ENCODE measurements around the gene CCL20.
"Not testable (repeated sequence)": the region's sequence is repeated elsewhere in the genome, so short reads cannot be mapped to it uniquely, and the experiment has no call there.

The CCL20 gene

DNA sequence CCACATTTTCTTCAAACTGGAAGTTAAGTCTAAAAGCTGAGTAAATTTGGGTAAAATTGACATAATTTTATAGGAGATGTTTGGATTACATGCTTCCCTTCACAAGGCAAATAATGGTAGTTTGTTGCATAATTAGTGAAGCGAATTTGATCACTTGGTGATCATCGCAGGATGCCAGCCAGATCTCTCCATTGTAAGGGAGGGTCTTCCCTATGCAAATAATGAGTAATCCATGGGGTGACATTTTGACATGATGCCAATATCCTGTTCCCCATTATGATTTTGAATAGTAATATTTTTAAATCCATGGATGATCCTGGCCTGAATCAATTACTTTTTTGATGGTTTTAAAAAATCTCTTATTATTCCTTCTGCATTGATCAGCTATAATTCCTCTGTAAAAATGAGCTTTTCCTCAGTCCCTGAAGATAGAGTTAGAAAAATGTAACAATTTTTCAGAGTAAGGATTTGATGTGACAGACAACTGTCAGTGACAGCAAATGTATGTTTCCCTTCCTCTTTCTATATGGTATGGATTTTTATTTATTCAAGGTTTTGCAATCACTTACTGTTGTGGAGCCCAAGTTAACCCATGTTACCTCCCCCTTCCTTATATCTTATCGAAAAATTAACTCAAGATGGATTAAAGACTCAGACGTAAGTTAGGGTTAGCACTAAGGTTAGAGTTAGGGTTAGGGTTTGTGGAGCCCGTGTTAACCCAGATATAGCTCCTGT, 21.4 kb downstream of the CCL20 start:
- no peak for DNase-seq

DNA sequence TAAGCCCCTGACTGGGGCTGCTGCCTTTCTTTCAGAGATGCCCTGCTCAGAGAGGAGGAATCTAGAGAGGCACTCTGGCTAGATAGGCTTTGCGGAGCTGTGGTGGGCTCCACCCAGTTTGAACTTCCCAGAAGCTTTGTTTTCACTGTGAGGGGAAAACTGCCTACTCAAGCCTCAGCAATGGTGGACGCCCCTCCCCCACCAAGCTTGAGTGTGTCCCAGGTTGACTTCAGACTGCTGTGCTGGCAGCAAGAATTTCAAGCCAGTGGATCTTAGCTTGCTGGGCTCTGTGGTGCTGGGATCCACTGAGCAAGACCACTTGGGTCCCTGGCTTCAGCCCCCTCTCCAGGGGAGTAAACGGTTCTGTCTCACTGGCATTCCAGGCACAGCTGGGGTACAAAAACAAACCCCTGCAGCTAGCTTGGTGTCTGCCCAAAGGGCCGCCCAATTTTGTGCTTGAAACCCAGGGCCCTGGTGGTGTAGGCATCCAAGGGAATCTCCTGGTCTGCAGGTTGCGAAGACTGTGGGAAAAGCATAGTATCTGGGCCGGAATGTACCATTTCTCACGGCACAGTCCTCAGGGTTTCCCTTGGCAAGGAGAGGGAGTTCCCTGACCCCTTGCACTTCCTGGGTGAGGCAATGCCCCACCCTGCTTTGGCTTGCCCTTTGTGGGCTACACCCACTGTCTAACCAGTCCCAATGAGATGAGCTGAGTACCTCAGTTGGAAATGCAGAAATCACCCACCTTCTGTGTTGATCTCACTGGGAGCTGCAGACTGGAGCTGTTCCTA, 25.9 kb downstream of the CCL20 start:
- DNase-seq, result not testable (repeated sequence)

DNA sequence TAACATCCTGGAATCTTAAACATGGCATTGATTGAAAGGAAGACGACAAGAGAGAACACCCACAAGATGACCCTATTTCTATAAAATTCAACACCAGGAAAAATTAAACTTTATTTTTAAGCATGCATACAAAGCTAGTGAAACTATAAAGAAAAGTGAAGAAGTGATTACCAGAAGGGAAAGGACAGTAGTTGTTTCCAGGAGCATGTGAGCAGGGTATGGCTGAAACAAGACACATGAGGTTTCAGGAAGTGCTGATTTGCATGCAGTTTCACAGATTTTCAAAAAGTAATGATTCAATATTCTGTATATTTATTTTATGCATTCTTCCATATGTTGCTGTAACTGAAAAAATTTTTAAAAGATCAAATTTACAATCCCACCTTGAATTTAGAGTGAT, 33.2 kb downstream of the CCL20 start:
- no peak for DNase-seq

DNA sequence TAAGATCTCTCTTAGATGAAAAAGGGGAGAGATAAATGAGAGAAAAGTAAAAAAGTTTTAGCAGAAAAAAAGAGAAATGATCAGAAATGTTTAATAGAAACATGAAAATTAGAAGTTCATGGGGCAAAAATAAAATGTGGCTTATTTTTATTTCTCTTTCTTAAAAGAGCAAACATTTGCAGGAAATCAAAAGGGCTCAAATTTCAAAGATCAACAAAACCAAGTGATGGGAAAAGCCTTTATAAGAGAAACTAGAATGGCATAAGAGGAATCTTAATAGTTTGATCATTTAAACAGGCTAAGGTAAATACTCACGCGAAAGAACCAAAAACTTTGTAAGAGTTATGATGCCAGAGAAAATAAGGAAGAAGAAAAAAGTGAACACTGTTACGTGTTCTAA, 34.5 kb downstream of the CCL20 start:
- no peak for DNase-seq

DNA sequence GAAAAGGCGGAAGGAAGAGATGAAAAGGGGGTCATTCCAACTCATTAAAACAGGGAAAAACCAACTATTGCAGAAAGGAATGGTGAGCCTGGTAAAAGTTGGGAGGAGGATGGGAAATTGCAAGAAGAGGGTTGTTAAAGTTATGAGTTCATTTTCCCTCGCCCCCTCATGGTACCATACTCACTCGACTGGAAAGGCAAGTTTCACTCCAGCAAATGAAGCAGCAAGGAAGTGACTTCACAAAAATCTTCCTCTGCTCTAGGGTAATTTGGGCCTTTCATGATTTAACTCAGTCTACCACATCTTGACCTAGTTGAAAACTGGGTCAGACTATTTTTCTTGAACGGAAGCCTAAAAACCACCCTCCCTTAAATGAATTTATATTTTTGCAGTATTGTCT, 34.9 kb downstream of the CCL20 start:
- DNase-seq, result no peak

DNA sequence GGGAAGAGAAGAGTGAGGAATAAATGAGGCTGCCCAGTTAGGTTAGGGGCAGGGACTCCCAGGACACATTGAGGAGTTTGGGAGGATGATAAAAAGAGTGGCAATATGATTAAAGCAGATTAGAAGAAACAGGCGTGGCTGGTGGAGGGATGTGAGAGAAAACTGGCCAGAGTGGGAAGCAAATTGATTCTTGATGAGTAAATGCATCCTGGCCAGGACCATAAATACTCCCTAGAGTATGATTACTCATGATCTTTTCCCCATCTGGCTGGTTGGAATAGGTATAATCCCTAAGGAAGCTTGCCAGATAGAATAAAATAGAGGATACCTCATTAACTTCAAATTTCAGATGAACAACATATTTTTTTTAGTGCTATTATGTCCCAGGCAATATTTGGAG, 36.3 kb downstream of the CCL20 start:
- peak; percentile 72 for DNase-seq

DNA sequence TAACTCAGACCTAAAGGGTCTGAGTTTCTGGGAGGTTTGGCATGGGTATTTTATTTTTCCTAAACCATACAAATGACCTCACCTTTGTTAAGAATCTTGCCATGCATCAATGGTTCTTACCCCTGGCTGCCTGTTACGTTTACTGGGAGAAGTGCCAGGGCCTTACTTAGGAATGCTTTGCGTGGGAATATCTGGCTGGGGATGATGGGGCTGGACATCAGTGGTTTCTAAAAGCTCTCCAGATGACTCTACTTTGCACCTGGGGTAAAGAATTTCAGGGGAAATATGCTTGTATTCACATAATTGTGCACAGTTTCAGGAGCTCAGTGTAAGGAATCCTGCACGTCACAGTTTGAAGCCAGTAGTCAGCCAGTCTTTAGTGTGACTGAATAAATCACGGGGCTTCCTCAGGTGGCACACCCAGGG, 39.6 kb downstream of the CCL20 start:
- DNase-seq, result peak; percentile 89

DNA sequence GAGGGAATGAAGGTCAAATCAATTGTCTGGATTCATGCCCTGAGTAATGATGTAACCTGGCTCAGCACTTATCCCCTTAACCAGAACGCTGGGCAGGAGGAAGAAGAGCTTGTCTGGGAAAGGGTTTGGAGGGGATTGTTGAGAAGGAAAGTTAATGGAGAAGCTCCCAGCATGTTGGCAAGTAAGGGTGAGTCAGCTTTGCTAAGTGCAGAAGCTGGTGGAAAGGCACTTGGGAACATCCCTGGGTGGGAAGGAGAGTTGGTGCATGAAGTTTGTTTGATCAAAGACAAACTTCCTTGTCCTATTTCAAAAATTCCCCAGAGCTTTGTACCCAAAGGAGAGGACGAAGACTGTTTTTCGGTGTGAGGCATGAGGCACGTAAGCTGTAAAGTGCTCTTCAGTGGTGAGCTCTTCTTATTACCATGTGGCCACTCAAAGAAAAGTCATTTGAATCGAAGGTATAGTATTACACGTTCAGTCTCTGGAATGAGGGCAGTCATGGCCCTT, 40.2 kb downstream of the CCL20 start:
- DNase-seq, result no peak

DNA sequence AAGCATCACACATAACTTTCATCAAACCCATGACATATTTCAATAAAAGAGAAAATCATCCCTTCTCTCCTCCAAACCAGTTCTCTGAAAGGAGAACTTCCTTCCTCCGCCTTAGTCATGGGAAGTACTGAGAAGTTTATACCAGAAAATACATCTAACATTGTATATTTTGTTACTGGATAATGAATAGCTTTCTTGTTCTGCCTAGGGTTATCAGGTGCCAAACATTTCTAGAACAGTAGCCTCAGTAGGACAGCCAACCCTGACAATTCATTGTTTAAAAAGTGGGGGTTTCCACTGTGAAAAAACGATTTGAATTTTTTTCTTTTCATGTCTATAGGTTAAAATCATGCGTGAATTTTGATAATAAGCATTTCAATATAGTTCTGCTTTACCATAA, 41.8 kb downstream of the CCL20 start:
- DNase-seq, result no peak

DNA sequence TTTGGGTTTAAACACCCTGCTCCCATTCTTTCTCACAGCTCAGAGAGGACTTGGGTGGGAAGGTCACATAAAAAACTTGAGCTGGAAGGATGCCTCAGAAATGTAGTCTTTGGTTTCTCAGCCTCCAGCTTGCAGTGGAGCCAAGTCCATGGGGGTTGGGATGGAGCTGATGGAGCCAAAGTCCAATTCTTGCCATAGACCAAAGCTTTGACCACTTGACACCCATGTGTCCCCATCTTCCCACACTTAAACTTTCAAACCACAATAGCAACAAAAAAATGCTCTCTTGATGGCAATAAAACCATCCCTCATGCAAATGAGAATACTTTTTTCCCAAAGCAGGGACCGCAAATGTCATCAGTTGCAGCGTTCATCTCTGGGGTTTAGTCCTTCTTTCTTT, 43.1 kb downstream of the CCL20 start:
- DNase-seq, result peak; percentile 29

DNA sequence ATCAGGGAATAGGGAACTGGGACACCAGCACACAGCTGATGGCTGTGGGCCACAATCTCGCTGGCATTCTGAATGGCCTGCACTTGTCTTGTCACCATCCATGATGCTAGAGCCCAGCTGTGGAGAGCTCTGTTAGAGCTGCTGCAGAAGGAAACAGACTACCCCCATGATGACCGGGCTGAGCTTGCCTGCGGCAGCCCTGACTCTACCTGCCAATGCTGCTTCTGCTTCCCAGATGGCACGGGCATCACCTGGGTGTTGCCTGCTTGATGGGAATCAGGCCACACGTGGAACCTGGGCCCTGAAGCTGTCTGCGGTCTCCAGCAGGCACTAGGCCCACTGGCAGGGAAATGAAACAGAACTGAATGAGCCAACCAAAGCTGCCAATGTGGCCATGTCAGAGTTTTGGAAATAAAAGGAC, 46.6 kb downstream of the CCL20 start:
- no peak for DNase-seq

DNA sequence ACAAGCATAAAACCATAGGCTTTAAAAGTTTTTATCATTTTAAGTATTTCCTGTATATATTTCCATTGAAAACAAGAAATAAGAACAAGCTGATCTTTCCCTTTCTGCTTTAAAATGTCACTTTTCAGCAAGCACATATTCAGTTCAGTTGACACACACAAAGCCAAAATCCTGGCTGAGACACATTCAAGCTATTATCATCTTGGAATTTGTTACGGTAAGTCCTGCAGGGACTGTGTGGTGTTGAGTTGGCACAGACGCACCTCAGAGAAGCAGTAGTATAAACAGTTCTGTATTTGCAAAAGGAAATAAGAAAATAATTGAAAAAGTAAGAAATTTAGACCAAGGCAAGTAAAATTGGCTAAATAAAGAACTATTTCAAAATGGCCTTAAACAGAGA, 47.4 kb downstream of the CCL20 start:
- no peak for DNase-seq

DNA sequence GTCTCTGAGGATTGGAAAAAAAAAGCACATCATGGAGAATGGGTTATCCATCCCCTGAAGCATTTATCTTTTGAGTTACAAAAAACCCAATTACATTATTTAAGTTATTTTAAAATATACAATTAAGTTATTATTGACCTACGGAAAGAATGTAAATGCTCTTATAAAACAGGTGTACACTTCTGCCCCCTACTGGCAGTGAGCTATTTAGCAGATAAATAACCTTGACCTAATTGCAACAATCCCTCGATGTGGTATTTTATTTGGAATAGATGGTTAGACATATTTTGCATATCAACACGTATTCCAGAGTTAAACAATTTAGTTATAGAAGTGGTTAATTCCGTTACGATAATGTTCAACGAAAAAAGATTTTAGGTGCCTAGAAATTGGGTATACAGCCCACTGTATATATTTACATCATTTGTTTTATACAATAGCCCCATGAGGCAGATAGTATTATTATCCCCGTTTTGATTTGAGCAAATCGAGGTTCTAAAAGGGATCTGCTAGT, 48.6 kb downstream of the CCL20 start:
- peak; percentile 47 for DNase-seq

DNA sequence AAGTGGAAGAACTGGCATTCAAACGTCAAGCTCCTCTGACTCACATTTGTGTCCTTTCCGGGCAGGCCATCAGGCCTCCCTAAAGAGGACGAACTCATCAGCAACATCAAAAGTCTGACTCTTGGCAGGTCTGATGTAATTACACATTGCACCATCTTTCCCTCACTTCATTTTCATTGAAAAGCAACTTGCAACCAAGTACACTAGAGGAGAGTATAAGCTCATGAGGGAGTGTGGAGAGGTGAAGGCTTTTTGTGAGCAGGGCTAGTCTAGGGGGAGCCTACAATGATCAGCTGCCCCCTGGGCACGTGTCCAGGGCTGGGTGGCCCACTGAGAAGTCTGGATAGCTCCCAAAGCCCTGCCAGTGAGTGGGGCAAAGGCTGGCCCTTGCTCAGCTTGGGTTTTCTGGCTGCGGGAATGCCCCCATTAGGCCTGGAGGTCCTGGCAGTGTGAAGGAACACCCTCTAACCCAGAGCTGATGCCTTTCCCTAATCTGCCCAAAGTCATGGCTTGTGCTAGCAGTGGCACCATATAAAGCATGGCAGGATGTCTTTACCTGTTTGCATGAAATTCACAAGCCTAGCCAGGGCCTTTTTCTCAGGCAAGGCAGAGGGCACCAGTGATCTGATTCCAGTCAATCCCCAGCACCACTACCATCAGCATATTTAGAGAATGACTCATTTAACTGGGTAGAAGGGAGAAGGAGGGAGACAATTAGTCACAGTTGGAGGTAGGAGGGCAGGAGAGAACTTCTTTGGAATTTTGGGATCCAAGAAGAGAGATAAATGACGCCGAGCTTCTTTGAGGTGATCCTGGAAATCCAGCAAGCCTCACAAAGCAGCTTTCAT, 49.3 kb downstream of the CCL20 start:
- peak; percentile 77 for DNase-seq

DNA sequence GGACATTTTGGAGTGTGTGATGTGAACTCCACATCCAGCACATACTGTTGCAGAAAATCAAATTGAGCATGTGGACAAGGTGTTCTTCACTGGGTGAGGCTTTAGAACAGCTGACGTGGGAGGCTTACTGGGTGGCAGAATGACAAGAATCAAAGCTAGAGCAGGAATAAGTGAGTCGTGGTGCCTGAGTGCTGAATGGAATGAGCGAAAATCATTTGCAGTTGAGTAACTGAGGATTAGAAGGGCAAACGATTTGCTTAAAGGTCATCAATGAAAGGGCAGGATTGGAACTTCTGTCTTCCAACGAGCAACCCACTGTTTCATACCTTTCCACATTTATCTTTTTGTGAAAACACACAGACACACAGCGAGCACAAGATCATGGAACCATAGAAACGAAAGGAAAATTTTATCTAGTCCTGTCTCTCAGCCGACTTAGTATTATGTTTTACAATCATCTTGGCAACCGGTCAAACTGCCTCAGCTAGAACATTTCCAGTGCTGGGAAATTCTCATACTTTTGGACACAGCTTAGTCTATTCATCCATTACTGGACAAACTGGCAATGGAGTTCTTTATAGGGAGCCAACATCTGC, 50.6 kb downstream of the CCL20 start:
- peak; percentile 46 for DNase-seq

DNA sequence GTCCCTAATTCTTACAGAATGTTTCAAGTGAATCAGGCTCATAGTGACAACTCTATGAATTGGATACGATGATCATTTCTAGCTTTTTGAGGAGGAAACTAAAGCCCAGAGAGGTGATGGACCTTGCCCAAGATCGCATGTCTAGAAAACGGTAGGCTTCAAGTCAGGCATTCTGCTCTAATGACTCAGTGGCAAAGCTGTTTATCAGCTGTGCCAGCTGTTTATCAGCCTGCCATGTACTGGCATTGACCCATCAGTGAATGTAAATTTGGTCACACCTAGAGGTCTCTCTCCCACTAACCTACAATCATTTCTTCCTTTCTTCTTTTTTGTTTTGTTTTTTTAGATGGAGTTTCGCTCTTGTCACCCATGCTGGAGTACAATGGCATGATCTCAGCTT, 51.6 kb downstream of the CCL20 start:
- DNase-seq, result no peak
